RPMI8226 (cell line): ENCODE measurements around the gene COL1A1.

ENCODE experiments used
- DNase-seq: peaks from one replicate; pipeline ENCODE4 v3.0.0-alpha.2; 2015

The COL1A1 gene

DNA sequence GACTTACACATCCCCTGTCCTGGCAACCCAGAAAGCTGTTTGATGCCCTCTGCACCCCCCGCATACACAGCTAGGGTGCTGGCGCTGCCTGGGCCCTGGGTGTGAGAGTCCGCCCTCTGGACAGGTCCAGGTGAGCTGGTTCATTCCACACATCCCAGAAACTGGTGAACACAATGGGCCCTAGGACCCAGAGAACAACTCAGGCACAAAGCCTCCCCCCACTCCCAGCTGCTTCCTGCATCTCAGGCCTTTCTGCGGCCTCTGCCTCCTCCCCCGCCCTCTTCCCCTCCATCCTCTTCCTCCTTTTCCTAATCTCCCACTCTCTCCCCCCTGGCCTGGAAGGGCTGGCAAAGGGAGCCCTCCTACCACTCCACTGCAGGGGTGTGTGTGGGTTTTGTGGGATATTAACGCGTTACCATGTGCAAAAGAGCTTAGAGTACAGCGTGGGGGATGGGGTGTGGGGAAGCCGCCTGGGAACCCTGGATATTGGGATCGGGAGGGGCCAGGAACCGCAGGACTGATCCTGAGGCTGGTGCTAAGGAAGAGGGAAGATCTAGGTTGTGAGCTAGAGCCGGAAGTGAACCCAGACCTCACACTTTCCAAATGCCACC is 49.4 kb downstream of the COL1A1 start:
- DNase-seq, result peak; percentile 85

DNA sequence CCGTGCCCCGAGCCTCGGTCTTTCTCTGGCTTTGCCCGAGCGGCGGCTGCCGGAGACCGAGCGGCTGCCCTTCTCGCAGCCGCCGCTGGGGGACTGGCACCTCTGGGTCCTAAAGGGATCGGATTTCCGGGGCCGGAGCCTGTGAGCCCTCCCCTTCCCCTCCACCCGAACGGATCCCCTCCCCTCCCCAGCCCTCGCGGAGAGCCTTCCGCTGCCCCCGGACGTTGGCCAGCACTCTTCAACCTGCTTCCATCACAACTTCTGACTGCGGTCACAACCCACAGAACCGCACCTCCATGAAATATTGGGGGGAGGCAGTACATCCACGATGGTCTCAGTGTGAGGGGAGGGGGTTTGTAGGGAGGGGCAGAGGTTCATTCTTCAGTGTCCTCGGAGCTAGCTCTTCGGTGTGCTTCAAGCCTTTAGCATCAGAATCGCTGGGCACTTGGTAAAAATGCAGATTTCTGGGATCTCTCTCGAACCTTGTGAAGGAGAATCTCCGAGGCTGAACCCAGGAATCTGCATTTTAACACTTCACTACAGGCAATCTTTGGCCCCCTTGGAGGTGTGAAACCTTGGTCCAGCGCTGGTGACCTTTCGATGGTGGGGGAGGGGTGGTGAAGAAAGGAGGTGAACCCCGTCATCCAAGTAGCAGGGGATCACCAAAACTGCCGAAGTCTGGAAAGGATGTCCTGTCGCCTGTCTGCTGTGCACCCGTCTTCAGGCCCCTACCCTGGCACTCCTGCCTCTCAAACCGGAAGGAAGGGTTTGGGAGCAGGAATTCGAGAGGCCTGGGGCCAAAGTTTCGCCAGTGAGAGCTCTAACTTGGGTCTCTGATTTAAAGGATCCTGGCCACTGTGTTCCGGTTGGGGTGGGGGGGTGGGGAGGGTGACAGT is 50.1 kb downstream of the COL1A1 start:
- peak; percentile 95 for DNase-seq

DNA sequence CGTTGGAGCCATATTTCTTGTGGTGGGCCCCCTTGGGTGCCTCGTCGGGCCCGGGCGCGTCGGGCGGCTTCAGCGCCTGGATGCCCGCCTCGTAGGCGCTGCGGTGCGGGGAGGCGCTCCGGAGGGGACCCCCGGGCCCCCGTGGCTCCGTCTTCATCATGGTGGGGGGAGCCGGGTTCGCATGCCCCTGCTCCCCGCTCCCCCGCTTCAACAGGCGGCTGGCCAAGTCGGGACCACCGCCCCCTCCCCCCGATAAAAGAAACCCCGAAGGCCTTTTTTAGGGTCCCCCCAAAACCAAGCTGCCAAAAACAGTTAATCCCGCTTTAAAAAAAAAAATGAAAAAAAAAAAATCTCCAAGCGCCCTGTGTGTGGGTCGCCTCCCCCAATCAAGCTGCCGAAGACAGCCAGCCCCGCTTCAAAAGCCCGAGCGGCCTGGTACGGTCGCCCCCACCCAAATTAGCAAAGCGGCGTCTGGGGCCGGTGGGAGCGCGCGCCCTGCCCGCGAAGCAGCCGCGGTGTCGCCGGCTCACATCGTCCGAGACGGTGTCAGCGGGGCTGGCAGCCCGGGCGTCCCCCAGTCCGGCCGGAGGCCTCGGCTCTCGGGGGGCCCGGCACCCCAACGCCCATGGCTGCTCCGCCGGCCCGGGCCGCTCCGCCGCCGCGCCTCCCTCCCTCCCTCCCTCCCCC is 50.9 kb downstream of the COL1A1 start, which contains the start of gene PPP1R9B:
TSS of gene PPP1R9B (minus strand) at position 324 of the 687 bp plus-strand sequence. CDS start at position 160, 164 bp downstream.
- DNase-seq, result no peak

- peak; percentile 76 for DNase-seq
Measured at GRCh38 chr17:50149417-50150353, 51.7 kb downstream of the COL1A1 start.

DNA sequence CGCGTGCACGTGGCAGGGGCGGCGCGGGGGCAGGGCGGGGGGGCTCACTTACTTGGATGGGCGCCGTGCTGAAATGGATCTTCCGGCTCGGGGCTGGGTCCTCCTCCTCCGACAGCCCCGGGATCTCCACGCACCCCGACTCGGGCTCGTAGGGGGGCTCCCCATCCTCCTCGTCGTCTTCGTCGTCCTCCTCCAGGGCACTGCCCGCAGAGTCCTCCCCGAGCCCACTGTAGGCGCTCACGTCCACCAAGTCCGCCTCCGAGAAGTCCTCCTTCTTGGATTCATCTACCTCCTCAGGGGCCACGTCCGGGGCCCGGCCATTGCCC is 52.4 kb downstream of the COL1A1 start:
- no peak for DNase-seq

- DNase-seq, result peak; percentile 85
Measured at GRCh38 chr17:50148226-50149090, 53.0 kb downstream of the COL1A1 start.

DNA sequence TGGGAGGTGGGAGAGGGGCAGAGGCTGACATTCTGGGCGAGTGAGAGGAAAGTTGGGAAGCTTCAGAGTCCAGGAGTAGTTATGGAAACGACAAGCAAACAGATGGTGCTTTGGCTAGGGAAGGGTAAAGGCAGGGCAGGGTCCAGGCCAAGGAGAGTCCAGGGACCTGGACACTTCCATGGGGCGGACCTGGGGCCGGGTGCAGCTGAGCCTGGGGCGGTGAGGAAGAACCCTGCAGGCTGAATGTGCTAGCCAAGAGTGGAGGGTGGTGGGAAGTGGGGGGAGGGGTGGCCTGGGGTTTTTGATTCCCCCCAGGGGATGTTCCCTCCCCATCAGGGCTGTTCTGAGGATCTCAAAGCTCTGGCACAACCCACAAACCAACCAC is 53.6 kb downstream of the COL1A1 start:
- peak; percentile 33 for DNase-seq

GRCh38 chr17:50146927-50147665 is 54.3 kb downstream of the COL1A1 start:
- DNase-seq, result no peak

- DNase-seq, result no peak
Measured at GRCh38 chr17:50146230-50146926, 55.1 kb downstream of the COL1A1 start.

- DNase-seq, result no peak
Measured at GRCh38 chr17:50145532-50146229, 55.8 kb downstream of the COL1A1 start.

- DNase-seq, result no peak
Measured at GRCh38 chr17:50144845-50145531, 56.4 kb downstream of the COL1A1 start.

GRCh38 chr17:50144355-50144754 is 57.1 kb downstream of the COL1A1 start:
- DNase-seq, result no peak

GRCh38 chr17:50143461-50144176 is 57.8 kb downstream of the COL1A1 start:
- no peak for DNase-seq

DNA sequence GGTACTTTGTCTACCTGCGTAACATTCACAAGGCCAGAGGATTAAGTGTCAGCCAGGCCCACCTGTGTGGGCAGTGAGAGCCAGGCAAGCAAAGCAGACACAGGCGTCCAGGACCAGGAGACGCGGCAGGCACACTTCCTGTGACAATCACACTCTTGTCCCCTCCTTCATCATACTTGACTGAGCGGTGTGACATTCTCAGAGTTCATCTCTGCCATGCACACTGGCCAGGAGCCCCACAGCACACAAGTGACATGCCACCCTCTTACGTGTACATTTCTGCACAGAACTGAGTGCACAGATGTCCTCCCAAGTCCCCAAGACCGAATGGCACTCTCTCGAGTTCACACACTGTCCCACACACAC is 59.7 kb downstream of the COL1A1 start:
- DNase-seq, result no peak

GRCh38 chr17:50141026-50141744 is 60.2 kb downstream of the COL1A1 start:
- DNase-seq, result no peak

- DNase-seq, result peak; percentile 55
Measured at GRCh38 chr17:50139950-50140885, 61.2 kb downstream of the COL1A1 start.
